Stimulated activated naive CD8-positive, alpha-beta T cell treated with anti-CD3 and anti-CD28 coated beads, Interleukin-15, Interleukin-2, amounts not matched to agents 100 U/mL and 50 U/mL, for 24 hours (primary cell): ENCODE results near the gene CACNA2D2.
A peak's percentile ranks its signal among the peaks of the same experiment; 100 is the strongest.

Experiments
- ATAC-seq: fragments of 150-1000 bp; cut with Tn5 transposase; one replicate; pipeline ENCODE4 v1.10.0; 2021
- DNase-seq: peaks from one replicate; pipeline ENCODE4 v3.0.0; 2021

Gene CACNA2D2

DNA sequence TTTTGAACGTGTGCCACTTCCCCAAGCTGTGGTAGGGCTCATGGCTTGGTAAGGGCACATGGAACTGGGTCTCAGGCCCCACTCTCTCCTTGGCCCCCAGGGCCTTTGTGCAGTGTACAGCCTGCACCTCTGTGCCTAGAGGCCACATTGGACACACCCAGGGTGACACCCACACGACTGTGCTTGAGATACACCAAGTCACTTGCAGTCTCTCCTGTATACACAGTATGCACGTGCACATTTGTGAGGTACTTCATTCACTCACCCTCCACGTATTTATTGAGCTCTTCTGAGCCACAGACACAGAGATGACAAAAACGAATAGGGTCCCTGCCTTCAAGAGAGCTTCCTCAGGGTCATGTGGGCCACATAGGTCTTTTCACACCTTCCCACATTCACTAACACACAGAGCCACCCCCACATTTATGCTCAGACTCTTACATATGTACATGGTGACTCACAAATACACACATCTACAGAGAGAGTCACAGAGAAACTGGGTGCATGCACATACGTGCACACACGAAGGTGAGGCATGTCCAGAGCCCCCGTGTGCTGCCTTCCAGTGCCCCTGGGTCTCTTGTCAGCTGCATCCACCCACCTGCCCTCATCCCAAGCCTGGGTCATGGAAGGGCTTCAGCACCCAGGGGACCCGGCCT is 134.3 kb downstream of the CACNA2D2 start:
- DNase-seq (no peak), ATAC-seq (no peak)

DNA sequence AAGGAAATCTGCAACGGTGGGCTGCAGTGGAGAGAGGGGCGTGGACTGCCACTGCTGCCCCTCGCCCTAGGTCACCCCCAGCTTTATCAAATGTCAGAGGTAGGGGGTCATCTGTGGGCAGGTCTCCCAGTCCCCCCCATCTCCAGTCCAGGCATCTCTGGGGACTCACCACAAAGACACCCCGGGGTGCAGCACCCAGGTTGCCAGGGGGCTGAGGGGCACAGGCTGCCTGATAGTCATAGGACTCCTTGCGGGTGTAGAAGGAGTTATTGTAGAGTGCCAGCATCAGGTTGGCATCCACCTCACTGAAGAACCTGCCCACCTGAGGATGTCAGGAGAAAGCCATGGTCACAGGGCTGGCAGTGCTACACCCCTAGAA is 137.6 kb downstream of the CACNA2D2 start:
- DNase-seq (no peak), ATAC-seq (no peak)

DNA sequence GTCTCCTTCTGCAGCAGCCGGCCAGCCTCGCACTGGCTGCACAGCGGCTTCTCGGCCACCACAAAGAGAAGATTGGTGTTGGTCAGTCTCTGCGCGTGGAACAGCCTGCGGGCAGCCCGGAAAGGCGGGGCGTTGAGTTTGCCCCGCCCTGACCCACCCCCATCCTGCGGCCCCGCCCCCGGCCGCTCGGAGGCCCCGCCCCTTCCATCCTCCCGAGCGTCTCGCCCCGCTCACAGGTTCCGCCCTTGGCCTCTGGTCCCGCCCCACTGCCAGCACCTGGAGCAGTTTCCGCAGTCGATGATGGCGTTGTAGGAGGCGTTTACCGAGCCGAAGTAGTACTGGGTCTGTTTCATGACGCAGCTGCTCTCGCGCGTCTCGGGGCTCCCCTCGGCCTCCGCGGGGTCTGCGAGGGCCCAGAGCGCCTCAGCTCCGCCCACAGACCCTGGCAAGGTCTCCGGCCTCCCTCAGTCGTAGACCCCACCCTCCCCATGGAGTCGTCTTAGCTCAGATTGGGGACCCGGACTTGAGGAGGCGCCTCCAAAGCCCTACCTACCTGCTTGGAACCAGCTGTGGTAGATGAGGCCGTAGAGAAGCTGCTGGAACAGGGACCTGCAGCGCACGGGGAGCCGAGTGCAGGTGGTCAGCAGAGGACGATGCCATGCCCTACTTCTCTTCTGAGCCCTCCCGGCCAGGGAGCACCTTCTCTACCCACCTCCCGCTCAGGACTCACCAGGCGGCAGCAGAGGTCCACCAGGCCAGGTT is 138.2 kb downstream of the CACNA2D2 start:
- DNase-seq = peak; percentile 95
- peak; percentile 92 for ATAC-seq

DNA sequence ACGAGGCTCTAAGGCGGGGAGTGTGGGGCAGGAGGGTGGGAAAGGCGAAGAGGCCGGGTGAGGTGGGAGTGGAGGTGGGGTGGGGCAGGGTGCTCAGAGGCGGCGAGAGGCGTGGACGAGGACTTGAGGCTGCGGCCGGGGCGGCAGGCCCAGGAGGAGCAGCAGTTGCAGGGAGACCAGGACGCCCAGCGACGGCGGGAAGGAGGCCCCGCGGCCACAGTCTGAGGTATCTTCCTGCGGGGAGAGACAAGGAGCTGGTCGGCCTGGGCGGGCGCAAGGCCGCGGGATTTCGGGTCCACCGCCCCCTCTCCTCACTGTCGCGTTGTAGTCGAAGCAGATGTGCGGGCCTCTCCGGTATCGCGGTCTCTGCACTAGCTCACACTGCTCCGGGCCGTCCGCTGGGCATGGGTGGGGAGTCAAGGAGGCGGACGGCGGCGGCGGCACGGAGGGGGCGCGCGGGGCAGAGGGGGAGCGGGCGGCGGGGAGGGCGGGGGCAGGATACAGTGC is 138.8 kb downstream of the CACNA2D2 start:
- no peak for DNase-seq
- ATAC-seq = peak; percentile 16

DNA sequence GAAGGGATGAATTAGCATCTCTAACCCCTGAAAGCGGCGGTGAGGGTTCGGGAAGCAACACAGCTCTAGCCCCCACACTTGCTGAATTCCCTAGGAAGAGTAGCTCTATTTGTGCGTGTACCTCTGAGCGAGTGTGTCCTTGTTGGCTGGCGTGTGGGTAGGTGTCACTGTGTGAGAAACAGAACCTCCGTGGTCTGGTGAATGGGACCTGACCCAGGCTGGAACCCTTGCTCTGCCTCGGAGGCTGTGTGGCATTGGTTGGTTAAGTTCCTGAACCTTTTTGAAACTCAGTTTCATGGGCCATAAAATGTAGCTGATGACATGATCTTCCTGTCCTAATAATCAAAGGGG is 143.7 kb downstream of the CACNA2D2 start:
- ATAC-seq (peak; percentile 8), DNase-seq (no peak)

DNA sequence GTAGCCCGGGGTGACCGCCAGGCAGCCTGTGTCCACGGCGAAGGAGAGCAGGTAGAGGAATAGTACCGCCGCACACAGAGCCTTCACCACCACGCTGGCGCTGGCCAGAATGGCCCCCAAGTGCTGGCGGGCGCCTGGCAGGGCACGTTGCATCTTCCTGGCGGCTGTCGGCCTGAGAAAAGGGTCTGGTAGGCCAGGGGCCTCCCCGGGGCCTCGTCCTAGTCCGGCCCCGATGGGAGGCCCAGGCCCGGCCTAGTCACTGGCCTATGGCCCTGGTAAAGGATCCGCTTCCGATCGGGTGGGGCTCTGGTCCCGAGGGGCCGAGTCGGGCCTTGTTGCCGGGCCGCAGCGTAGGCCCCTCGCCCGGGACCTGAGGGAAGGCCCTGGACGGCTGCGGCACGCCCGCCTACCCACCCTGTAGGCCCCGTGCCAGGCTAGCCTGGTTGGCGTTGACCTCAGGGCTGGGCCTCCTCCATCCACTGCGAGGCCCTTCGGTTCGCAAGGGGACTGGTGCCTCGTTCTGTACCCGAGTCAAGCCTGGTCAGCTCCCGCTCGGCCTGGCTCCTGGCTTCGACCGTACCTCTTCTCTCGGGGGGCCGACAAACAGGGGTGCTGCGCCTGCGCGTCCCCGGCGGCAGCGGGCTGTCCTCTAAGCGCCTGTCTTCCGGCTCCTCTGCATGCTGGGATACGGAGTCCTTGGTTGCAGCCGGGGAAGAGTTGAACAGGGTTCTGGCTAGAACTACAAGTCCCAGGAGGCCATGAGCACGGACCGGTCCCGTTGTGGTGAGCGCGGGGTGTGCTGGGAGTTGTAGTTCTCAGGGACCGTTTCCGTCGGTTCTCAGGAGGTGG is 144.3 kb downstream of the CACNA2D2 start, which contains the start of gene TMEM115:
Gene TMEM115 (minus strand): TSS at position 611 of the 849 bp plus-strand sequence. CDS start 458 bp downstream, at position 153.
- DNase-seq = peak; percentile 93
- peak; percentile 100 for ATAC-seq

DNA sequence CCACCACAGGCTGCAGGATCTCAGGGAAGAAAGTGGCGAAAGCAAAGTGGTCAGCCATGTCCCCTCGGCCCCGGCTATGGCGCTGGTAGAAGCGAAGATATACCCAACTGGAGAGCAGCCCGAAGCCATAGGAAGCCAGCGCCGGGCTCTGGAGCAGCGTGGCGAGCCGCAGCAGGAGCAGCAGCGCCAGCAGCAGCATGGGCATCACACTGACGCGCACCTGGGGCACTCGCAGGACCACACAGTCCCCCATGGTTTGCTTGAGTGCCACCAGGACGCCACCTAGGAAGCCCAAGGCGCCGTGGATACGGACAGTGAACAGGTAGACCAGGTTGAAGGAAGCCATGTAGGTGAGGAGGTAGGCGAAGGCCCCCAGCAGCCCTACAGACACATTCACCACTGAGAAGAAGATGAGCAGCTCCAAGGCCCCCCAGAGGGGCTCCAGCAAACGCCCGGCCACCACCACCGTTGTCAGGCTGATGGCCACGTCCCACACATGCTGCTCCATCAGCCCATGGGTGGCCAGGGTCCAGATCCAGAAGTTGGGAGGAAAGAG is 145.0 kb downstream of the CACNA2D2 start:
- no peak for DNase-seq
- no peak for ATAC-seq

DNA sequence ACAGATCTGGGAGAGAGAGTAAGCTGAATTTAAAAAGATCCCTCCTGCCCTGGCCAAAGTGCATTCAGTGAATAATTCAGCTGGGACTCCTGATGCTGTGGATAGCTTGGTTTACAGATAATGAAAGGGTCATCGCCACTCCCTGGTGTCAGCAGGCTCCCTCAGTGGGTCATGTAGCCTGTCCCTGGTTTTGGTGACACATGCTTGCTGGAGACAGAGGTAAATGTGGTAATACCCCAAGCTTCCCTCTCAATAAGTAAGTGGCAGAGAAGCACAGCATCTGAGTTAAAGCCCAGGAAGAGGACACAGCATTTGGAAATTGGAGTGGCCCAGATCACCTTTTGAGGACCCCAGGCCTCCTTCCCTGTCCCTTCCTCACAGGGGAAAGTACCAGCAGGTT is 146.0 kb downstream of the CACNA2D2 start:
- ATAC-seq (no peak), DNase-seq (no peak)

DNA sequence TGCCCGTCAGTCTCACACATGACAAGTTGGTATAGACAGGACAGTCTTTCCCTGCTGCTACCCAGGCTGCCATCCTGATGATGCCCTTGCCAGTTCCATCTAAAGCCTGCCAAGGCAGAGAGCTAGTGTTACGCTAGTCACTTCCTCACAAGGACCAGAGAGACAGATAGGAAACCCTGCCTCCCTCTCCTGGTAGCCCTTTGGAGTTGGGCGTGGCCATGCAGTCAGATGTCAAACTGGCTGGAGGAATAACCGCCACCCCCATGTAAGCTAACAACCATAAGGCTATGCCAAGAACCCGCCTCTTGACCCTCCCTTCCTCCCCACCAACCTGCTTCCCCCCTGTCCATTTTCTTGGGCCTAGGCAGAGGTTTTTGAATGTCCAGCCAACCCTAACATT is 146.9 kb downstream of the CACNA2D2 start:
- ATAC-seq (no peak), DNase-seq (no peak)

DNA sequence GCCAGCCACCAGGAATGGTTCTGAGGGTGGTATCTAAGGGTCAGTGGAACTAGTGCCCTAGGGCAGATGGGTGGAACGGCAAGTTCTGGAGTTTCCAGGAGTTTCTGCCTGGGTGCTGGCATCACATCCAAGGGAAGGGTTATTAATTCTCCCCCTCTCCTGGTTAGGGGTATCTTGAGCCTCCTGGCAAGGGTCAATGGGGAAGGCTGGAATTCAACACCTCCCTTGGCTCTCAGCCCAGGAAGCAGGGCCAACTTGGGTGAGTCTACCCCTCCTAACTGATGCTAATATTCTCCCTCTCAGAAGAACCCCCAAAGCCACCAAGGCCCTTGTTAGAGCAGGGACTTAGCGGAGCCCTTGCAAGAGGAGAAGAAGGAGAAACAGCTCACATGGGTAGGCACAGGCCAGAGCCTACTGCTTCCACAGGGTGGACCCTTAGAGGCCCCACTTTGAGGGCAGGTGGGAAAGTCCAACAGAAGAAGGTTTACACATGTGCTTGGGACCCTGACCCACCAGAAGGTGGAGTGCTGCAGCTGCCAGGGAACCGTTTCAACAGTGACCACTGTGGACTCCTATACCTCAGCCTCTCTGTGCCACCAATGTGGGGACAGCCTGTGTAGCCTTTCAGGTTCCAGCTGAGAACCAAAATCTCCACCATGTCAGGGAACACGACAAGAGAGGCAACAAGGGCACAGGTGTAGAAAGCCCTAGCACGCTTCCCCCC is 147.4 kb downstream of the CACNA2D2 start:
- ATAC-seq (no peak), DNase-seq (no peak)

DNA sequence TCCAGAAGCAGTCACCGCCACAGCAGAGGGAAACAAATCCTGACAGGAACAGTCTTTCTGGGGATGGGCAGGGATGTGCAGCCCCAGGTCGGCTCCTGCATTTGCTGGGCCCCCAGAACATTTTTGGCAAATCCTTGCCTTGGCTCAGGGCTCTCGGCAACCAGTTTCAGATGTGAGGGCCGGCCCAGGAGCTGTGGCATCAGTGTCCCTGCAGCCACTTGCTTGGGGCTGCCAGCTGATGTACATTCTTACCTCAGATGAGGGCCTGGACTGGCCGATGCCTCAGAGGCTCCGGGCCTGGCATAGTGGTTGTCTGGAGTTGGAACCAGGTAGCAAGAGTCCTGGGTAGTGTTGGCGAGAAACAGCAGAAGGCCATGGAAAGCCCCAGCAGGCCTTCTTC is 148.6 kb downstream of the CACNA2D2 start:
- DNase-seq (no peak), ATAC-seq (no peak)

DNA sequence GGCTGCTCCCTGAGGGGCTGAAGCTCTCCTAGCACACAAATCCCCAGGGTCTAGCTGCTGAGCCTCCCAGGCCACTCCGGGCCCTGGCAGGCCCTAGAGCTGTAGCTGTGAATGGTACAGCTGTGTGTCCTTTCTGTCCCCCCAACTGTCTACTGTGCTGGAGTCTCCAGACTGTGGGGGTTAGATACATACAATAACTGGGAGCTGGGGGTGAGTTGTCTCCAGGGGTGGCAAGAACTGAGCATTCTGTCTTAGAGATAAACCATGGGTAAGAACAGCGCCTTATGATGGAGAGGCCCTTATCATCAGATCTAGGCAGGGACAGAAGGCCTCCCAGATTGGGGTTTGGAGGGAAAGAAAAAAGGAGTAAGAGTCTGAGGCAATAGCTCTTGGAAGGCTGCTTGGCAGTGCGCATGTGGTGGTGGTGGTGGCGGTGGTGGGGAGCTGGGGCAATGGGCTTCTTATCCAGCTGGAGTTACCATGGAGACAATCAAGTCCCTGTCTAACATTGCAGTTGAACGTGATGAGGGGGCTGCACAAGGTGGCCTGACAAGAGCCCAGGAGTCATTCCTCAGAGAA is 149.2 kb downstream of the CACNA2D2 start:
- DNase-seq (no peak), ATAC-seq (no peak)

DNA sequence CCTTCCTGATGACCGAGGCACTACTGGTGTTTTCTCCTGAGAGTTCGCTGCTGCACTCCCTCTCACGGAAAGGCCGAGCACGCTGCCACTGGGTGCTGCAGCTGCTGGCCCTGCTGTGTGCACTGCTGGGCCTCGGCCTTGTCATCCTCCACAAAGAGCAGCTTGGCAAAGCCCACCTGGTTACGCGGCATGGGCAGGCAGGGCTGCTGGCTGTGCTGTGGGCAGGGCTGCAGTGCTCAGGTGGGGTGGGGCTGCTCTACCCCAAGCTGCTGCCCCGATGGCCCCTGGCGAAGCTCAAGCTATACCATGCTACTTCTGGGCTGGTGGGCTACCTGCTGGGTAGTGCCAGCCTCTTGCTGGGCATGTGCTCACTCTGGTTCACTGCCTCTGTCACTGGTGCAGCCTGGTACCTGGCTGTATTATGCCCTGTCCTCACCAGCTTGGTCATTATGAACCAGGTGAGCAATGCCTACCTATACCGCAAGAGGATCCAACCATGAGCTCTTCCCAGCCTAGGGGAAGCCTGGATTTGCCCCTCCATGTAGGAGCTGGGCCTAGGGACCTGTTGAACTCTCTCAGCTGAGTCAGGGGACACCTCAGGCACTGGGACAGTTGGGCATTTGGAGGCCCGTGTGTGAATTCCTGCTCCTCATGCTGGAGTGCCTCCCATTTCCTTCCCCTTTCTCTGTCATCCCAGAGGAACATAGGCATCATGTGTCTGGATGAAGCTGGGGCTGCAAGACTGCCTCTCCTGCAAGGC is 150.0 kb downstream of the CACNA2D2 start:
- DNase-seq (no peak), ATAC-seq (no peak)

DNA sequence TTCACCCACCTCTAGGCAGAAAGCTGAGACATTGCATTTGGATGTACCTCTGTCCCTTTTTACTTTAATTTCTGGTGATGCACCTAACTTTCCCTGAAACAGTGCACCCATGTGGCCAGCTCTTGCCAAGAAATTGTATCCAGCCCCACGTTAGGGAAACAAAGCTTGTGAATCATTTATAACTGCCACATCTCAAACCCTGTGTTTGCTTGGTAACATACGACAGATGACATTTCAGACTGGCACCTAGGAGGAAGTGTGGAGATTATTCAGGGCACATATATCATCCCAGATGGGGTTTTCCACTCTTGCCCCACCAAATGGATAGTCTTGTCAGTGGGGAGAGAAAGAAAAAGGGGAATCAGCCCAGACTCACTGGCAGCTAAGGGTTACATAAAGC is 150.7 kb downstream of the CACNA2D2 start:
- DNase-seq (no peak), ATAC-seq (no peak)

DNA sequence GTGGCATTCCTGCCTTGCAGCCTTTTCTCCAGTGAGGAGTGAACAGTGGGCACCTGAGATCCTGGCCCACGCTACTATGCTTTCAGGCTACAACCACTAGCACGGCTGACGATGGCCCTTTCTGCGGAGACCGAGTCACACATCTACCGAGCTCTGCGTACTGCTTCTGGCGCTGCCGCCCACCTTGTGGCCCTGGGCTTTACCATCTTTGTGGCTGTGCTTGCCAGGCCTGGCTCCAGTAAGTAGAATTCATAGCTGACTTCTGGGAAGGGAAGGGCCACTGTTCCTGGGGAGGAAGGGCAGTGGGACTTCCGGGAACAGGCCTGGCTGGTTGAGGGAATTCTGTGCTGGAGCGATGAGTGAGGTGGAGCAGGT is 152.1 kb downstream of the CACNA2D2 start:
- no peak for DNase-seq
- no peak for ATAC-seq

DNA sequence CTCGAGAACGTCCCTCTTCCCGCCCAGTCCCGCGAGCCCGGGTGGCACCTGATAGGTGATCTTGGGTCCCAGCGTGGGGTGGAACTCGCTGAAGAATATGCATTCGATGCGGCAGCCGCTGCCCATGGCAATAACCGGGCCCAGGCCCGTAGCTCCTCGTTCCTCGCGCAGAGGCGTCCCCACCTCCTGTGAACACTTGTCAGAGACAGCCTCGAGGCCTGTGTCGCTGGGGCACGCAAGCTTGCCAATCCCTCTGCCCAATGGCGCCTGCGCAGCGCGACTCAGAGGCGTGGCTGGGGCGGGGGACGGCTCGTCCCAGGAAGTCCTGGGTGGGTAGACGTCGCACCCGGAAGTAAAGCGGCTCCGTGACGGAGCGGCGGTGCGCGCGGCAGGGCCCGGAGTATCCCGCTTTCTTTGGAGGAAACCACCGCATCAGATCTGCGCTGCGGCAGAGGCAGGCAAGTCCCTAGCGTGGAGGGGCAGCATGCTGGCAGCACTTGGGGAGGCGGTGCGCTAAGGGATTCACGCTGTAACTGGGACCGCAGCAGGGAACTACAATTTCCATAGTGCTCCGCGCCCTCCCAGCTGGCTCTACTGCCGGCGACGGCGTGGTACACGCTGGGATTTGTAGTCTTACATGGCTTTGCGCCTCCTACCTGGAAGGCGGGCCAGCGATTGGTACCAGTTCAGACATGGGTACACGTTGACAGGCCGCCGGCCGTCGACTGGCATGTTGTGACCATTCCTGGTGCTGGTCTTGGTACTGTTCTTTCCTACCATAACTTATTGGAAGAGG is 152.7 kb downstream of the CACNA2D2 start, which contains the start of the genes CYB561D2 and NPRL2:
Gene CYB561D2 (plus strand): TSS at position 336 of the 796 bp plus-strand sequence. CDS start 572 bp downstream, outside the sequence.
Gene NPRL2 (minus strand): TSS at position 249 of the 796 bp plus-strand sequence. CDS start 123 bp downstream, at position 126.
- ATAC-seq (peak; percentile 91), DNase-seq (peak; percentile 99)

DNA sequence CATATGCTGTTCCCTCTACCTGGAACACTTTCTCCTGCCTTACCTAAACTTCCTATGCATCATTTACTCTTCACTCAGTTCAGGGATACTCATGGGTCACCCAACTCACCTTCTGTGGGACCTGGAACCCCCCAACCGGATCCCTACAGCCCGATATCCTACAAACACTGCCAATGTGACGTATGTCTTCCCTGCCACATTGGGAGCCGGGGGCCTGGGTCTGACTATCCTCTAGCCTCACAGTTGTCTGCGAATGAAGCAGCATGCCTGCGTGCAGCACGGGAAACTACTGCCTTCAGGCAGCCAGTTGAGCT is 153.3 kb downstream of the CACNA2D2 start:
- no peak for DNase-seq
- ATAC-seq = no peak

DNA sequence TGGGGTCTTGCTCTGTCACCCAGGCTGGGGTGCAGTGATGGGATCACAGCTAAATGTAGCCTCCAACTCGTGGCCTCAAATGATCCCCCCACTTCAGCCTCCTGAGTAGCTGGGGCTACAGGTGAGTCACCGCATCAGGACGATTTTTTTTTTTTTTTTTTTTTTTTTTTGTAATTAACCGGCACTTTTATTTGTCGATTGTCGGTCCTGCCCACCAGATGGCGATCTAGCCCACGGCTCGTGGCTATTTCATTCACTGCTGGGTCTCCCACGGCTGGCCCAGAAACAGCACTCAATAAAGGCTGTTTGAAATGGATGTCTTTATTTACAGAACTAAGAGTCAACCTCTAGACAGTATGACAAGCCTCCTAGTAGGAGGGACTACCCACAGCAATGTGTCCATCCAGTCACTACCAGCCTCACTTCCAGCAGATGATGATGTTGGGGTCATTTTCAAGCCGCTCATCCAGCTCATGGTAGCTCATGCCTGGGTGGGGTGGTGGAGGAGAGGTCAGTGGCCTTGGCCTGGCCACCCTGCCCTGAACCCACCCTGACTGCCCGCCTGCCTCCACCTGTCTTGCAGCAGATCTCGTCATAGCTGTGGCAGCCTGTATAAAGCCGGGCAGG is 156.1 kb downstream of the CACNA2D2 start:
- peak; percentile 76 for DNase-seq
- no peak for ATAC-seq

DNA sequence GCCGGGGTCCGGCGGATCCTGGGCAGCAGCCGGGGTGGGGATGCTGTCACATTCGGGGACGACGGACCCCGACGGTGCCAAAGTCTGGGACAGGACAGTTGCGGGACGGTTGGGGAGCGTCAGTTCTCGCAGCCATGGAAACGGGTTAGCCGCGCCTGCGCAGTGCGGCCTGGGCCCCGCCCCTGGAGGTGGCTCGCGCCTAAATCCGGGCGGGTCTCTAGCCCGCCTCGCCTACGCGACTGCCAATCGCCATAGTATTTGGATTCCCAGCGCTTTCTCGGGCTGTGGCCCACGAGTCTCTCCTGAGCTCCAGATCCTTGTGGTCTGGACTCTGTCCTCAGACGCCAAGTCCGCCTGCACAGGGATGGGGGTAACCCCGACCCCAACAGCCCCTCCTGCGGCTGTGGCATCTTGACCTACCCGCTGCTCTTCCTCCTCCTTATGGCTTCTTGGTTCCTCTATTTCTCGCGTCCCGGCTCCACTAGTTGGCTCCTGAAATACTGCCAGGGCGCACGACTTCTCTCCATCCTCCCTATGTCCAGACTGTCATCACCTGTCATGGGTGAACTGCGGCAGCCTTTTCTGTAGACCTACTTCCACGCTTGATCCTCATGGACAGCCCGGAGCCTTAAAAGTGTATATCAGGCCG is 157.7 kb downstream of the CACNA2D2 start, which contains the start of gene ZMYND10:
Gene ZMYND10 (minus strand): TSS at position 147 of the 649 bp plus-strand sequence. CDS start 153 bp downstream, outside the sequence.
- DNase-seq (peak; percentile 82), ATAC-seq (peak; percentile 11)
